ENCODE data around the gene BDKRB2.

The BDKRB2 gene

DNA sequence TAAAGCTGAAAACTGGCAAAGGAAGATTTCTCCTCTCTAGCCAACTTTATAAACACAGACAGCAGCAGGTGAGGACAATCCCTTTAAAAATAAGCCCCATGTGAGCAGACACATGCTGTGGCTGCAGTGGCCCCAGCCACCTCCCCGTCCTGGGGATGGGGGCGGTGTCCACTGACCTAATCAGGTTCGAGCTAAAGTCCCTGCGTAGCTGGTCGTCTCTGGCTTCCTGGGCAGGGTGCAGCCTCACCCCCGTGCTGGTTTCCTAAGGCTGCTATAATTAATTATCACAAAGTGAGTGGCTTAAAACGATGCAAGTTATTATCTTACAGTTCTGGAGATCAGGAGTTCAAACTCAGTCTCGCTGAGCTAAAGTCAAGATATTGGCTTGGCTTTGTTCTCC is 52.4 kb downstream of the BDKRB2 start:
- TF ChIP-seq, protein P1, sequence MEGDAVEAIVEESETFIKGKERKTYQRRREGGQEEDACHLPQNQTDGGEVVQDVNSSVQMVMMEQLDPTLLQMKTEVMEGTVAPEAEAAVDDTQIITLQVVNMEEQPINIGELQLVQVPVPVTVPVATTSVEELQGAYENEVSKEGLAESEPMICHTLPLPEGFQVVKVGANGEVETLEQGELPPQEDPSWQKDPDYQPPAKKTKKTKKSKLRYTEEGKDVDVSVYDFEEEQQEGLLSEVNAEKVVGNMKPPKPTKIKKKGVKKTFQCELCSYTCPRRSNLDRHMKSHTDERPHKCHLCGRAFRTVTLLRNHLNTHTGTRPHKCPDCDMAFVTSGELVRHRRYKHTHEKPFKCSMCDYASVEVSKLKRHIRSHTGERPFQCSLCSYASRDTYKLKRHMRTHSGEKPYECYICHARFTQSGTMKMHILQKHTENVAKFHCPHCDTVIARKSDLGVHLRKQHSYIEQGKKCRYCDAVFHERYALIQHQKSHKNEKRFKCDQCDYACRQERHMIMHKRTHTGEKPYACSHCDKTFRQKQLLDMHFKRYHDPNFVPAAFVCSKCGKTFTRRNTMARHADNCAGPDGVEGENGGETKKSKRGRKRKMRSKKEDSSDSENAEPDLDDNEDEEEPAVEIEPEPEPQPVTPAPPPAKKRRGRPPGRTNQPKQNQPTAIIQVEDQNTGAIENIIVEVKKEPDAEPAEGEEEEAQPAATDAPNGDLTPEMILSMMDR (IDR thresholded peaks at IDR 0.05; ENCODE audit: low read length, missing control alignments): no peak
- DNase-seq (ENCODE audit: low read depth): no peak
- peak overlapping the region; percentile 5 for H3K4me3 ChIP-seq (replicated peaks; ENCODE audit: low read depth, low read length)

DNA sequence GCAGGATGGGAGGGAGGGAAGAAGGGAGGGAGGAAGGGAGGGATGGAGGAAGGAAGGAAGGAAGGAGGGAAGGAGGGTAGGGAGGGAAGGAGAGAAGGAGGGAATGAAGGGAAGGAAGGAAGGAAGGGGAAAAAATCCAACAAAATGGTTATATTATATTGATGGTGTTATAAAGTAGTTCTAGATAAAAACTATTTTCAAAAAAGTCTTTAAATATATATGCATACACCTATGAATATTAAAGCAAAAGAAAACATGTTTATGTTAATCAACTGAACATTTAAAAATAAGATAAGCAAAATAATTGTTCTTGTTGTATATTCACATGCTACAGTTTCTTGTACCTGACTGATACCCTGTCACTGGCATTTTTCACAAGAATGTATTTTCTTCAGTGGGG is 53.3 kb downstream of the BDKRB2 start:
- no peak overlapping the region for H3K4me3 ChIP-seq (replicated peaks; ENCODE audit: low read depth, low read length)
- DNase-seq (ENCODE audit: low read depth): no peak
- TF ChIP-seq, protein P1 (IDR thresholded peaks at IDR 0.05; ENCODE audit: low read length, missing control alignments): no peak

DNA sequence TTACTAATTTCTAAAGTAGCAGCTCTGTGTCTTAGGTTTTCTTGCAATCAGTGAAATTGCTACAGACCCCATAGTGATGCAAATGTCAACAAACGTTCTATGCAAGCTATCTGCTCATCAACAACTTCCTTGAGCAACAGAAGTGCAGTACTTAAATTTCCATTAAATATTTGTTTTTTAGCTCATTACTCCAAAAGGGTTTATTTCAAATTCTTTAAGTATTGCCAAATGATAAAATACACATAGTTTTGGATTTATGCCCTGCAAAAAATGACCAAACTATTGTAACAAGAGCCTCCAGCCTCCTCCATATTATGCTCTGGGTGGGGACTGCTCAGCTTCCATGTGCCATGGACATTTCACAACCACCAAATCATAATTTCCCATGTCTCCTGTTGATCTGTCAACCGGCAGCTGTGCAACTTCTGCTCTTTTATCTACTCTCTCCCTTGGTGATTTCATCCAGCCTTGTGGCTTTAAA is 55.7 kb downstream of the BDKRB2 start:
- TF ChIP-seq, protein P1 (IDR thresholded peaks at IDR 0.05; ENCODE audit: low read length, missing control alignments): no peak
- DNase-seq (ENCODE audit: low read depth): peak; percentile 90
- no peak overlapping the region for H3K4me3 ChIP-seq (replicated peaks; ENCODE audit: low read depth, low read length)

DNA sequence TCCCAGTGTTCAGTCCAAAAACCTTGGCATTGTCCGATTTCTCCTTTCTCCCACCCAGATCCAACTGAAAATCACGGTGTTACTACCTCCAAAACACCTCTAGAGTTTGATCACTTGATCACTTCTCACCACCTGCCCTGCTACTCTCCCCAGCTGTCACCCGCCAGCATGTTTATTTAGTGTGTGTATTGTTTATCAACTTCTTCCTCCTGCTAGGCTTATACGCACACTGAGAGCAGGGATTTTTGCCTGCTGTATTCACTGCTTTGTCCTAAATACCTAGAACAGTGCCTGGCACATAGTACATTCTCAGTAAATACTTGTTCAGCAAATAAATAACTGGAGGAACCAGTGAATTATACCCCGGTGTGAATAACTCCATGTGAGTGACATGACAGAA is 56.4 kb downstream of the BDKRB2 start:
- H3K4me3 ChIP-seq (replicated peaks; ENCODE audit: low read depth, low read length): no peak overlapping the region
- TF ChIP-seq, protein P1 (IDR thresholded peaks at IDR 0.05; ENCODE audit: low read length, missing control alignments): no peak
- DNase-seq (ENCODE audit: low read depth): no peak

DNA sequence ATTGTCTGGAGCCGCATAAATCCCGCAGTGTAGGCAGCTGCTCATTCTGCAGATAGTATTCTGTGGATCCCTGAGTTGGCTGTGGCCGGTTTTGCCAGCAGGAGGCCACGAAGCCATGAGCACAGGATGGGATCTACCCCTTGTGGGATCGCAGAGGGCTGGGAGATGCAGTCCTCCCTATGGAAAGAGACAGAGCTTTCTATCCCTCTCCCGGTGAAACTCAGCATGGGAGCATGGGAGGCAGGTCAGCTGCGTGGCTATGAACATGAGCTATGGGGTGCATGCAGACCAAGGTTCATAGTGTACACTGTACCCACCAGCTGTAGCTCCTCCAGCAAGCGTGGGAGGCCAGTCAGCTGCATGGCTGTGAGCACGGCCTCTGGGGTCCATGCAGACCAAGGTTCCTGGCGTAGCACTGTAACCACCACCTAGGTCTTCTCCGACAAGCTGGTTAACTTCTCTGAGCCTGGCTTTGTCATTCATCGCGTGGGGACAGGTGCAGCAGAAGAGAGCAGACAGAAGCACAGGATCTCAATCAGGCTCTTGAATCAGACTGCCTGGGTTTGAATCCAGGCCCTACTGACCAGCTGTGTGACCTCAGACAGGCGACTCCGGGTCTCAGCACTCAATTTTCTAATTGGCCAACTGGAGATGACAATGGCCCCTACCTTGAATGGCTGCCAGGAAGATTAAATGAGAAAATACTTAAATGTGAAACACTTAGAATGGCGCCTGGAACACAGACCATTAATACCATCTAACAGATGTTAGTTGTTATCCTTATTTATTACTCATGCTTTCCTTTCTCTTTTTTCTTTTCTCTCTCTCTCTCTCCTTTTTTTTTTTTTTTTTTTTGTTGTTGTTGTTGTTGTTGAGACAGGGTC is 57.4 kb downstream of the BDKRB2 start:
- no peak overlapping the region for H3K4me3 ChIP-seq (replicated peaks; ENCODE audit: low read depth, low read length)
- TF ChIP-seq, protein P1 (IDR thresholded peaks at IDR 0.05; ENCODE audit: low read length, missing control alignments): no peak
- DNase-seq (ENCODE audit: low read depth): no peak

DNA sequence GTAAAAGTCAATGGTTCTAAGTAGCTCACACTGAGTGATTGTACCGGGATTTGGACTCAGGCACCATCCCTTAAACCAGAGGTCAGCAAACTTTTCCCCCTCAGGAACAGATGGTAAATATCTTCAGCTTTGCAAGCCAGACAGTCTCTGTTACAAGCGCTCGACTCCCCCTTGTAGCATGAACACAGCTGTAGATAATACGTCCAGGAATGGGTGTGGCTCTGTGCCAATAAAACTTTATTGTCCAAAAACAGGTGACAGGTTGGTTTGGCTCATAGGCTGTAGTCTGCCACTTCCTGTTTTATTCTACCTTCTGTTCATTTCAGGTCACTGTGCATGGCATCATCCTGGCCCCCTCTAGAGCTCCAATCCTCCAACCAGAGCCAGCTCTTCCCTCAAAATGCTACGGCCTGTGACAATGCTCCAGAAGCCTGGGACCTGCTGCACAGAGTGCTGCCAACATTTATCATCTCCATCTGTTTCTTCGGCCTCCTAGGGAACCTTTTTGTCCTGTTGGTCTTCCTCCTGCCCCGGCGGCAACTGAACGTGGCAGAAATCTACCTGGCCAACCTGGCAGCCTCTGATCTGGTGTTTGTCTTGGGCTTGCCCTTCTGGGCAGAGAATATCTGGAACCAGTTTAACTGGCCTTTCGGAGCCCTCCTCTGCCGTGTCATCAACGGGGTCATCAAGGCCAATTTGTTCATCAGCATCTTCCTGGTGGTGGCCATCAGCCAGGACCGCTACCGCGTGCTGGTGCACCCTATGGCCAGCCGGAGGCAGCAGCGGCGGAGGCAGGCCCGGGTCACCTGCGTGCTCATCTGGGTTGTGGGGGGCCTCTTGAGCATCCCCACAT is 58.9 kb downstream of the BDKRB2 start:
- H3K4me3 ChIP-seq (replicated peaks; ENCODE audit: low read depth, low read length): no peak overlapping the region
- DNase-seq (ENCODE audit: low read depth): no peak
- TF ChIP-seq, protein P1 (IDR thresholded peaks at IDR 0.05; ENCODE audit: low read length, missing control alignments): no peak

Measured in fibroblast of pulmonary artery (primary cell).